GM21390 (cell line): ENCODE results near the gene PHF24.
"Not testable (repeated sequence)": the region's sequence is repeated elsewhere in the genome, so short reads cannot be mapped to it uniquely, and the experiment has no call there.

ENCODE experiments used
- ATAC-seq: cut with Tn5 transposase; IDR thresholded peaks from one replicate; pipeline ENCODE4 v1.9.1; 2021; ENCODE audit not compliant: unreplicated experiment

Gene PHF24

DNA sequence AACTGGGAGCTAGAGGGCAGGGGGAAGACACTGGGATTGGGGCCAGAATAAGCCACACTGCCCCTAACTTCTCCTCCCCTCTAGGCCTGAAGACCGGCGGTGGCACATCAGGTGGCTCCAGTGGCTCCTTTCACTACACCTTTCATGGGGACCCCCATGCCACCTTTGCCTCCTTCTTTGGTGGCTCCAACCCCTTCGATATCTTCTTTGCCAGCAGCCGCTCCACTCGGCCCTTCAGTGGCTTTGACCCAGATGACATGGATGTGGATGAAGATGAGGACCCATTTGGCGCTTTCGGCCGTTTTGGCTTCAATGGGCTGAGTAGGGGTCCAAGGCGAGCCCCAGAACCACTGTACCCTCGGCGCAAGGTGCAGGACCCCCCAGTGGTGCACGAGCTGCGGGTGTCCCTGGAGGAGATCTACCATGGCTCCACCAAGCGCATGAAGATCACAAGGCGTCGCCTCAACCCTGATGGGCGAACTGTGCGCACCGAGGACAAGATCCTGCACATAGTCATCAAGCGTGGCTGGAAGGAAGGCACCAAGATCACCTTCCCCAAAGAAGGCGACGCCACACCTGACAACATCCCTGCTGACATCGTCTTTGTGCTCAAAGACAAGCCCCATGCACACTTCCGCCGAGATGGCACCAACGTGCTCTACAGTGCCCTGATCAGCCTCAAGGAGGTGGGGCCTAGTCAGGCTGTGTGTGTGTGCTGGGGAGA is 38.3 kb downstream of the PHF24 start:
- ATAC-seq, result no peak

DNA sequence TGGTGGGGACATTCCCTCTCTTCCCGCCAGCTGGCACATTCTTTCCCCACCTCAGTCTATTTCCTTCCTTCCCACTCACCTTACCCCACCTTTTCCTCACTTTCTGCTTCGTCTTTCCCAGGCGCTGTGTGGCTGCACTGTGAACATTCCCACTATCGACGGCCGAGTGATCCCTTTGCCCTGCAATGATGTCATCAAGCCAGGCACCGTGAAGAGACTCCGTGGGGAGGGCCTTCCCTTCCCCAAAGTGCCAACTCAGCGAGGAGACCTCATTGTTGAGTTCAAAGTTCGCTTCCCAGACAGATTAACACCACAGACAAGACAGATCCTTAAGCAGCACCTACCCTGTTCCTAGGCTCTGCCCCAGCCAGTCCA is 38.8 kb downstream of the PHF24 start:
- ATAC-seq, result no peak

GRCh38 chr9:34997379-34997781 is 39.3 kb downstream of the PHF24 start:
- no peak for ATAC-seq

DNA sequence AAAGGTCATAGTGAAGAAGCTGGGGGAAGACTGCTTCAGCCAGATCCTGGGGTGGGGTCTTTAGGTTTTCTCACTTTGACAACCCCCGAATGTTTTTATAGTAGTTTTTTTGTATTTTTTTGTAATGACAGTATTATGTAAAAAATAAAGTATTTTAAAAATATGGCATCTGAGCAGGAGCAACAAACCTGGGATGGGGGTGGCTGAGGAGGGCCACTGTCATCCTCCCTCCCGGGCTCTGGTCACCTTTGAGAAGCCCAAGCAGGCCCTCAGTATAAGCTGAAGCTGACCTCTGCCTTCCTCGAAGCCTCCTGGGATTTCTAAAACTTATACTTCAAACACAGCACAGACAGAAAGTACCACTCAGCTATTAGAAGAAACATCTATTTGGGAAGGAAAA is 40.2 kb downstream of the PHF24 start:
- no peak for ATAC-seq

- ATAC-seq, result no peak
Measured at GRCh38 chr9:34999576-34999975, 41.5 kb downstream of the PHF24 start.

DNA sequence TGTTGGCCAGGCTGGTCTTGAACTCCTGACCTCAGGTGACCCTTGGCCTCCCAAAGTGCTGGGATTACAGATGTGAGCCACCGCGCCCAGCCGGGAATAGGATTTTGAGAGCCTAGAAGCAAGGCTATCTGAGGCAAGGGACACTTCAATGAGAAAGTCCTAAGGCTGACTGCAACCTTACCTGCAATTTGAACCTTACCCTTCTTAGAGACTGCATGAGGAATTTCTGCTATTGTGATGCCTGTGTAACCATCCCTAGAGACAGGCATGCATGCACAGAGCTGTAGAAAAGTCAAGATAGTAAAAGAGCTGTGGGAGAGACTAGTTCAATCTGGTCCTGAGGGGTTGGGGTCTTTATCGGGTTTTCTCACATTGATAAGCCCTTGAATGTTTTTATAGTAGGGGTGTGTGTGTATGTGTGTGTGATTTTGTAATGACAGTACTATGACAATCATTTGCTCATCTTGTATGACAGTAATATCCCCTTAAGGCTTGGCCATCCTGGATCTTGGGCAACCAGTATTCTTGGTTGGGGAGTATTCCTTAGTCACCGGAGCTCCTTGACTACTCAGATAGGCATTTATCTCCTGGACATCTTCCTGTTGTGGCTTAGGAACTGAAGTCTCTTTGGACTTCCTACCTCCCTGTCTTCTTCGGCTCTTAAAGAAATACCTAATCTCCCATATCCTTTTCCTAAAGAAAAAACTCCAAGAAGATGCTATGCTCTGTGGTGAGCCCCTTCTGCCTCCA is 42.6 kb downstream of the PHF24 start:
- ATAC-seq, result no peak

DNA sequence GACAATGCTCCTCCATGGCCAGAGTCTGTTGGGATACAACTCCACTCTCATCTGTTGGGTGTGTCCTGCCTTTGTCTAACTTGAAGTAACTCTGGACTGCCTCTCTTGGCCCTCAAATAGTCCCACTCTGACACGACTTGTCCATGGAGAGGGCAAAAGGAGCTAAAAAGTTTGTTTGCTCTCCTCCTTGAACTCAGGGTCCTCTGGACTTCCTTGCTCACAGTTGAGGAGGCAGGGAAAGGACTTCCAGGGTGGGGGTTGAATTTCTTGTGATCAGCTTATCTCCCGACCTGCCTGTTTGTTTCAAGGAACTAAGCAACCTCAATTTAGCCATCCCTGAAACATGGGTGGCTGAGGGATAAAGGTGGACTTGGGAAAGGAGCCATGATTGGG is 43.2 kb downstream of the PHF24 start:
- no peak for ATAC-seq

GRCh38 chr9:35001803-35002502 is 43.9 kb downstream of the PHF24 start:
- ATAC-seq, result no peak

GRCh38 chr9:35002623-35003022 is 44.5 kb downstream of the PHF24 start:
- ATAC-seq, result no peak

- not testable (repeated sequence) for ATAC-seq
Measured at GRCh38 chr9:35004299-35004698, 46.2 kb downstream of the PHF24 start.

DNA sequence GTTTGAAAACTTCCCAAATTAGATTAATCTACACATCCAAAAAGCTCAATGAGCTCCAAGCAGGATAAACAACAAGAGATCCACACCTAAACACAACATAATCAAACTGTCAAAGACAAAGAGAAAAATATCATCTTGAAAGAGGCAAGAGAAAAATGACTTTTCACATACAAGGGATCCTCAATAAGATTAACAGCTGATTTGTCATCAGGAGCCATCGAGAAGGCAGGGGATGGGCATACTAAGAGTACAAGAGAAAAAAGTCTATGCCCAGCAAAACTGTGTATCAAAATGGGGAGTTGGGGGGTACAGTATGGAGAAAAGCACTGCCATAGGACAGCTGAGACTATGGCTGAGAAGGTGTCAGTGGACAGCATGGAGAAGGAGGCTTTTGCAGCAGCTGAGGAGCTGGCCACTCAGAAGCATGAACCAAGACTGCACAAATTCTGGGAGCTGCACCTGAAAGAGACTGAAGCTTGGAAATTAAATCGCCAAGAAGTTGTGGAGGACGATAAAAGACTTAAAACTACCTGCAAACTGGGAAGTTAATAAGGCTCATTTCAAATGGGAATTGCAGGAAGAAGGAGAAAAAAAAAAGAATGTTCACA is 52.4 kb downstream of the PHF24 start:
- no peak for ATAC-seq

DNA sequence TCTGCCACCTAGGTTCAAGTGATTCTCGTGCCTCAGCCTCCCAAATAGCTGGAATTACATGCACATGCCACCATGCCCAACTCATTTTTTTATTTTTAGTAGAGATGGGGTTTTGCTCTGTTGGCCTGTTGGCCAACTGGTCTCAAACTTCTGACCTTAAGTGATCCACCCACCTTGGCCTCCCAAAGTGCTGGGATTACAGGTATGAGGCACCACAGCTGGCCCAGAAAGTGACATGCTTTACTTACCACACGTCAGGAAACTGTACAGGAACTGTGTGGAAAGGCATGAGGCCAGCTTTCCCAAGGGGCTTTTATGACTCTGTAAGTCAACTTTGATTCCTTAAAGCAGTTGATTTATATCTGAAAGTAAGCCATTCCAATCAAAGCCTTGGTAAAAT is 56.4 kb downstream of the PHF24 start:
- no peak for ATAC-seq

DNA sequence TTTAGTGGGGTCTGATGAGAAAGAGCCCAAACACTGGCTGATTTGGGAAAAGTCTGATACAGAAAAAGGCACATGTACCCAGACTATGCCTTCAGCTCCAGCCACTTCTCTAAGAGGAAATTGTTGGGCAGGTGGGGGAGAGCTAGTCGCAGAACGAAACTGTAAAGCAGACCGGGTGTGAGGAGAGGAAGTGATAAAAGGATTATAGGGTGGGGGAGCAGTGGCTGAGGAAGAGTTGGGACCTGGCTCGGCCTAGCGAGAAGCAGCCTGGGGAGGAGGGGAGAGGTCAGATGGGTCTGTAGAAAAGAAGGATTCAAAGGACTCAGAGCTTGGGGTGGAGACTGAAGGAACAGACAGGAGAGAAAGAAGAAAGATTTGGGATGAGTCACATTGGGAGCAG is 65.4 kb downstream of the PHF24 start:
- not testable (repeated sequence) for ATAC-seq

DNA sequence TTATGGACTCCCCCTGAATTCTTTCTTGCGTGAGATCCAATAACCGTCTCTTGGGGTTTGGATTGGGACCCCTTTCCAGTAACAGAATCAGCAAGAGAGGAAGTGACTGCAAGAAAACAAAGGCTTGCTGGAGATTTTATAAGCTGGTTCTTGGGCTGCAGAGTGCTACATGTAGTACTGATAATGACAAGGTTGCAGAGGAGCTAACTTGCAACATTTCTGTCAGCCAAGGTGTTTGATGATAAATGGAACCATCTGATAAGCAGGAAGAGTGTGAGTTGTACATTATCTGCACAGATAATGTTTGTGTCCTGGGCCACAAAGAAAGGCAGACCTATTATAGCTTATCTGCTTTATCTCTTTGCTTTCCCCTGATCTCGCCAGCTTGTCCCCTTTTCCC is 68.6 kb downstream of the PHF24 start:
- no peak for ATAC-seq

- no peak for ATAC-seq
Measured at GRCh38 chr9:35027374-35027773, 69.3 kb downstream of the PHF24 start.

GRCh38 chr9:35027860-35028259 is 69.8 kb downstream of the PHF24 start:
- no peak for ATAC-seq

DNA sequence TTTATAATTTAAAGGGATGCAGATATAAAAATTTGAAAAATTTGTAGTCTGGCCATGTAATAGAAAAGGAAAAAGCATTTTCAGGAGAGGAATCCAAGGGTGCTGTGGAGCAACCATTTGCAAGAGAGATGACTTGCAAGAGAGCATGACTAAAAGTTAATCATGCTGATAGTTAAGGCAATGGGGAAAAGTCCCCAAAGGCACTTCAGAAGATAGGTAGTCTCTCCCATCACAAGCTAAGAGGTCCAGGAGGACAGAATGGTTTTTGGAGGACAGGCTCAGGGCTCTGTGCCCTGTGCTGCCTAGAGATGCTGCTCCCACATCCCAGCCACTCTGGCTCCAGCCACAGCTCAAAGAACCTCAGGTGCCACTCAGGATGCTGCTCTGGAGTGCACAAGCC is 70.3 kb downstream of the PHF24 start:
- ATAC-seq, result no peak

- ATAC-seq, result no peak
Measured at GRCh38 chr9:35029241-35029640, 71.2 kb downstream of the PHF24 start.

- ATAC-seq, result no peak
Measured at GRCh38 chr9:35029852-35030251, 71.8 kb downstream of the PHF24 start.
